ENCODE data around the gene STX3. TPM values are rescaled to one million over a fixed set of nuclear protein-coding genes. Genes with fewer than 3 reads are reported as not detected.

The STX3 gene
- total RNA-seq, 1 experiment from 2014 or later: 12.1 TPM

DNA sequence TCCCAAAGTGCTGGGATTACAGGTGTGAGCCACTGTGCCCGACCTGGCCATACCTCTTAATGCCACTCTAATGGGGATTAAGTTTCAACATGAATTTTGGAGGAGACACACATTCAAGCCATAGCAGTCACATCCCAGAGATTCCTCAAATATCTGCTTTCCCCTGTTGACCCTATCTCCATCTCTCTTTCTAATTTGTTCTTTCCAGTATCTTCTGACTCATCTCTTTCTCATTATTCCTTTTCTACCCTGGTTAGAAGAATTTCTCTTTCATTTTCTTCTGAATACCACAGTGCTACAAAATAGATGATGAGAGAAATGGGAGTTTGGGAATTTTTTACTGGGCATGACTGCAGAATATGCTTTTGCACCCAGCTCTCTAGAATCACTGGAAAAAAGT, 46.6 kb upstream of the STX3 start:
- H3K4me1 Mint-ChIP-seq (ENCODE audit: insufficient read depth, unreplicated experiment): peaks cover 25% of the 10 kb centered on the region
- TF ChIP-seq, protein P1, sequence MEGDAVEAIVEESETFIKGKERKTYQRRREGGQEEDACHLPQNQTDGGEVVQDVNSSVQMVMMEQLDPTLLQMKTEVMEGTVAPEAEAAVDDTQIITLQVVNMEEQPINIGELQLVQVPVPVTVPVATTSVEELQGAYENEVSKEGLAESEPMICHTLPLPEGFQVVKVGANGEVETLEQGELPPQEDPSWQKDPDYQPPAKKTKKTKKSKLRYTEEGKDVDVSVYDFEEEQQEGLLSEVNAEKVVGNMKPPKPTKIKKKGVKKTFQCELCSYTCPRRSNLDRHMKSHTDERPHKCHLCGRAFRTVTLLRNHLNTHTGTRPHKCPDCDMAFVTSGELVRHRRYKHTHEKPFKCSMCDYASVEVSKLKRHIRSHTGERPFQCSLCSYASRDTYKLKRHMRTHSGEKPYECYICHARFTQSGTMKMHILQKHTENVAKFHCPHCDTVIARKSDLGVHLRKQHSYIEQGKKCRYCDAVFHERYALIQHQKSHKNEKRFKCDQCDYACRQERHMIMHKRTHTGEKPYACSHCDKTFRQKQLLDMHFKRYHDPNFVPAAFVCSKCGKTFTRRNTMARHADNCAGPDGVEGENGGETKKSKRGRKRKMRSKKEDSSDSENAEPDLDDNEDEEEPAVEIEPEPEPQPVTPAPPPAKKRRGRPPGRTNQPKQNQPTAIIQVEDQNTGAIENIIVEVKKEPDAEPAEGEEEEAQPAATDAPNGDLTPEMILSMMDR (IDR thresholded peaks at IDR 0.05; ENCODE audit: unreplicated experiment): no peak
- intact Hi-C loops (cut with micrococcal nuclease): no loop called here
- no peak overlapping the region for H3K4me3 Mint-ChIP-seq (ENCODE audit: unreplicated experiment)
- ChIA-PET CTCF (interaction anchor here (0.6 kb wide), 1 partner anchor 56 kb away, joined by 3 read pairs; no protein-coding TSS in a partner anchor), POLR2A (no interaction called here)
- DNase-seq (ENCODE audit: unreplicated experiment): no peak
- H3K27me3 Mint-ChIP-seq (ENCODE audit: insufficient read depth, unreplicated experiment): no peaks in the 10 kb centered on the region
- H3K9me3 Mint-ChIP-seq (ENCODE audit: unreplicated experiment): peaks cover 7% of the 10 kb centered on the region
- no peaks in the 10 kb centered on the region for H3K36me3 Mint-ChIP-seq (ENCODE audit: insufficient read depth, unreplicated experiment)
- no peak overlapping the region for H3K27ac Mint-ChIP-seq (ENCODE audit: low read depth, unreplicated experiment)
- no TSS peak for BruUV-seq (replicated peaks)

DNA sequence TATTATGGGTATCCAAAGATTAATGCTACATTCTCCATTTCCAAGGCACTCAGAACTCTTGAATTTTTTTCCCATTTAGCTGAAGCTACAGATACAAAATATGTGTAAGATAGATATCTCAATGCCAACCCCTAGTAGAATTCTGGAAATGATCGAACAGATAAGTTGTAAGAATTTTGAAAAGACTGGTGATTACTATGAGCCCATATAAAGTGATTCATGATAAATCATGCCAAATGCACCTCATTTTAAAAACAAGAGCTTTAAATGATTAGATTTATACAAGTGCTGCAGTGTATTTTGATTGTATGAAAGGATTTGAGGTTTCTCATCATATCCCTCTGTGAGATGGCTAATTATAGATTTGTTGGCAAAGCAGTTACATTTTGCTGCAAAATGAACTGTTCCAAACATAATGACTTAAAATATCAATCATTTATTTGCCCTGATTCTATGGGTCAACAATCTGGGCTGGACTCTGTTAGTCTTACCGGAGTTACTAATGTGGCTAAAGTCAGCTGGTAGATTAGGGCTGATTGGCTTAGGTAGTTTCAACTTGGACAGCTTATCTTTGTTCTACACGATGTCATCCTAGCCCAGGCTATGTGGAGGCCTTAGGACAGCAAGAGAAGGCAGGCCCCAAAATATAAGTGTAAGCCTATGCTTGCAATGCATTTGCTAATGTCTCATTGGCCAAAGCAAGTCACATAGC, 44.9 kb upstream of the STX3 start:
- no peak for DNase-seq (ENCODE audit: unreplicated experiment)
- H3K27ac Mint-ChIP-seq (ENCODE audit: low read depth, unreplicated experiment): no peak overlapping the region
- H3K9me3 Mint-ChIP-seq (ENCODE audit: unreplicated experiment): no peaks in the 10 kb centered on the region
- BruUV-seq (replicated peaks): no TSS peak
- TF ChIP-seq, protein P1 (IDR thresholded peaks at IDR 0.05; ENCODE audit: unreplicated experiment): no peak
- intact Hi-C loops (cut with micrococcal nuclease): no loop called here
- no peak overlapping the region for H3K4me3 Mint-ChIP-seq (ENCODE audit: unreplicated experiment)
- peaks cover 18% of the 10 kb centered on the region for H3K4me1 Mint-ChIP-seq (ENCODE audit: insufficient read depth, unreplicated experiment)
- H3K27me3 Mint-ChIP-seq (ENCODE audit: insufficient read depth, unreplicated experiment): no peaks in the 10 kb centered on the region
- no peaks in the 10 kb centered on the region for H3K36me3 Mint-ChIP-seq (ENCODE audit: insufficient read depth, unreplicated experiment)
- ChIA-PET POLR2A (interaction anchor here (0.8 to 1.1 kb wide), 2 partner anchors 31 to 41 kb away, joined by 3 read pairs; partner anchors contain the start of gene PATL1), CTCF (interaction anchor here (0.6 kb wide), 1 partner anchor 1615 kb away, joined by 4 read pairs; no protein-coding TSS in a partner anchor)

GRCh38 chr11:59713745-59714144, 41.4 kb upstream of the STX3 start, which contains the start of gene OR10V1:
Gene OR10V1 (minus strand): TSS chr11:59713845. CDS start chr11:59713845, 0 bp downstream.
- CTCF ChIA-PET: no interaction called here
- BruUV-seq (replicated peaks): no TSS peak
- no peak within 1 kb of the TSS for H3K4me3 Mint-ChIP-seq (ENCODE audit: unreplicated experiment)
- H3K27me3 Mint-ChIP-seq (ENCODE audit: insufficient read depth, unreplicated experiment): no peaks in the 10 kb centered on the region
- H3K4me1 Mint-ChIP-seq (ENCODE audit: insufficient read depth, unreplicated experiment): no peaks in the 10 kb centered on the region
- no peak for DNase-seq (ENCODE audit: unreplicated experiment)
- POLR2A ChIA-PET: no interaction called here
- intact Hi-C loops (cut with micrococcal nuclease): no loop called here
- TF ChIP-seq, protein P1 (IDR thresholded peaks at IDR 0.05; ENCODE audit: unreplicated experiment): no peak
- H3K9me3 Mint-ChIP-seq (ENCODE audit: unreplicated experiment): no peaks in the 10 kb centered on the region
- no peaks in the 10 kb centered on the region for H3K36me3 Mint-ChIP-seq (ENCODE audit: insufficient read depth, unreplicated experiment)
- H3K27ac Mint-ChIP-seq (ENCODE audit: low read depth, unreplicated experiment): no peak within 1 kb of the TSS

DNA sequence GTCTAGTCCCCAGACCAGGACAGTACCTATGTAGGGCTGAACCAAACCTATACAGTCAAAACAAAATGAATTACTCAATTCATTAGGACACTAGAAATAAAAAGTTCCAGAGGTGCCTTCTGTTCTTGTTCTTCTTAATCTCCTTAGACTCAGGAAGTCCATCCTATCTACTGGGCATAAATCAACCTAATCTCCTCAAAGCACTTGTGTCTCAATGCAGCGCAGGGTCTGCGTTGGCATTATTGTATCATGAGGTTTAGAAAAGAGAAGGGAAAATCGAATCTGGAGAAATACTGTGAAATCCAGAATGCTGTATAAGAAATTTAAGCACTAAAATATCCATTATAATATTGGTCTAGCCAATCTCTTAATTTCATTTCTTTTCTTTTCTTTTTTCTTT, 39.1 kb upstream of the STX3 start:
- DNase-seq (ENCODE audit: unreplicated experiment): no peak
- TF ChIP-seq, protein P1 (IDR thresholded peaks at IDR 0.05; ENCODE audit: unreplicated experiment): no peak
- no TSS peak for BruUV-seq (replicated peaks)
- CTCF ChIA-PET: no interaction called here
- intact Hi-C loops (cut with micrococcal nuclease): no loop called here
- Mint-ChIP-seq H3K4me3 (ENCODE audit: unreplicated experiment) (no peak overlapping the region), H3K27ac (ENCODE audit: low read depth, unreplicated experiment) (no peak overlapping the region), H3K9me3 (ENCODE audit: unreplicated experiment) (no peaks in the 10 kb centered on the region), H3K4me1 (ENCODE audit: insufficient read depth, unreplicated experiment) (no peaks in the 10 kb centered on the region), H3K27me3 (ENCODE audit: insufficient read depth, unreplicated experiment) (no peaks in the 10 kb centered on the region), H3K36me3 (ENCODE audit: insufficient read depth, unreplicated experiment) (no peaks in the 10 kb centered on the region)
- POLR2A ChIA-PET: no interaction called here
